VCaP (cell line): ENCODE results near the gene TMEM115.

ENCODE experiments used
- H3K27ac ChIP-seq: fragments of 450-650 bp; 2 replicates; pipeline ENCODE4 v1.5.1; 2017
- CTCF ChIP-seq: fragments of 450-650 bp; conservative IDR thresholded peaks from 2 replicates; pipeline ENCODE4 v1.5.1; 2017; ENCODE audit warnings: mild to moderate bottlenecking, moderate library complexity

The TMEM115 gene

GRCh38 chr3:50338965-50339364 is 20.4 kb downstream of the TMEM115 start:
- H3K27ac ChIP-seq: peak overlapping the region; percentile 97
- TF ChIP-seq CTCF: no peak

DNA sequence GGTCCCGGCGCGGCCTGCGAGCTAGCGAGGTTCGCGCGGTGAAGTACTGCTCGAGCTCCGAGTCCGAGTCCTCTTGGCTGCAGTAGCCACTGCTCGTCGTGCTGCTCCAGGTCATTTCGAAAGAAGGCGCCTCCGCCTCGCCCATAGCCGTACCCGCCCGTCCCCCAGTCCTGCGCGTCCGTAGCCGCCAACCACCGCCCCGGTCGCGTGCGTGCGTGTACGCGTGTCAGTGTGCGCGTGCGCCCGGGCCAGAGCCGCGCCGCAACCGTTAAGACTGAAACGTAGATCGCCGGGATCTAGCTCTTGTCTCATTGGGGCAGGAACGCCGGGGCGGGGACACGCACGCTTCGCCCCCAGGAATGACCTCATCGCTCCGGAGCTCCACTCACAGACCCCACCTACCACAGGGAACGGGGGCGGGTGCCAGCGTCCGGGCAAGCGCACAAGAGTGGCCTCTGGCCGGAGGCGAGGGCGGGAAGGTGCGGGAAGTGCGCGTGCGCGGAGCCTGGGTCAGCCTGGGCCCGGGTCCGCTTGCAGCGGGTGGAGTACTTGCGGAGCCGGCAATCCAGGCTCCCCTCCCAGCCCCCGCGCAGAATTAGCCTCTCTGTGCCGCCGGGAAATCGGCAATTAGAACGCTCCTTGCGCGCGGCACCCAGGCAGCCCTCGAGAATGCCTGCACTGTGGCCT is 22.0 kb downstream of the TMEM115 start:
- no peak for TF ChIP-seq CTCF

DNA sequence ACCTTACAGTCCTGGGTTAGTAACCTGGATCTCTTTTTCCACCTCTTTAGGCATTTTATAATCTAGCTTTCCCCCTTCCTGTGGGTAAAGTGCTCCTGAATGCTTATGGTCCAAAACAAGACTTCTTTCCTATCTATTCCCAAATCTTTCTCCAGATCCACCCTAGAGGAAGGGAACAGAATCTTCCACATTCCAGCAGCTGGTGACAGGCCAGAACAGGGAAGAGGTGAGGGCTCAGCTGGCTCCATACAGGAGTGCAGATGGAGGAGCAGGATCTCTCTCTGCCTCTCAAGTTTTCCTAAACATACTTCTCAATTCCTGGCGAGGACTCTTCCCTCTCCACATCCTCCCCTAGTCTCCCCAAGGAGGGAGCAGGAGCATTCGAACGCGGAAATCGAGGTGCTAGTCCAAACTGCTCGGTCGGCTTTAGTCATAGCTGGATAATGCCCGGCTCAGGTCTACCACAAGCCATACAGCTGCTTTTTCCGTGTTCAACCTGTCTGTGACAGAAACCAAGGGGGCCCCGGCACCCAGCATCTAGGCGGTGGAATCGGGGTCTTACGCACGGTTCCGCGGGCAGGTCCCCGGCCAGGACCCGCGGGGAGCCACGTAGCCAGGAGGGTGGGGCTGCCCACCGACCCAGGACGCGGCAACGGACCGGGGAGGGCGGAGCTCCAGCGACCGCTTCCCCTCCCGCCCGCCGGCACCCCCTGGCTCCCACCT is 22.7 kb downstream of the TMEM115 start:
- no peak for TF ChIP-seq CTCF
- H3K27ac ChIP-seq: peak overlapping the region; percentile 97

More for the DNA sequence above, 22.0 kb downstream of the TMEM115 start:
- H3K27ac ChIP-seq: peak overlapping the region; percentile 97

DNA sequence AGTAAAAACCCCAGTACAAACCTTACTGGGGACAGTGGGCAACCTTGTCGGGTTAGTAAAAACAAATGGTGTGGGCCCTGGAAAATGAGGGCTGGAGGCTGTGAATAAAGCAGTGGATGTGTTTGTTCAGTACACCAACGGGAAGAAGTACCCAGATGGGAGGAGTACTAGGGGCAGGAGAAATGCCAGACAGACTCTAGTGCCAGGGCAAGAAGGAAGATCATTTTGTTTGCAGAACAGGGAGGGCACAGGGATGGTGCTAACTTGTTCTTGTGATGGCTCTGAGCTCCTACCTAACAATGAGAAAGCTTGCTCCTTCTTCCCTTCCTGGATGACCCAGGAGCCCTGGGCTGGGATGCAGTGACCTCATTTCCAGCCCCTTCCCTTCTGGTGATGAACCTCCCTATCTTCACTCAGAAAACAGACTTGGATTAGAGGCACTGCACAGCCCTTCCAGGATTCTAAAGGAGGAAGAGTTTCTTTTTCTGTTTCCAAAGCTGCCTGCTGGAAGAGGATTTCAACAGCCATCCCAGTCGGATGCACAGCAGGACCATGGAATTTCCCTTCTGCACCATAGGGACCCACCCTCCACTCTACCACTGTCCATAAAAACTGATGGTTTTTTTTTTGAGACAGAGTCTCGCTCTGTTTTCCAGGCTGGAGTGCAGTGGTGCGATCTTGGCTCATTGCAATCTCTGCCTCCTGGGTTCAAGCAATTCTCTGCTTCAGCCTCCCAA is 24.8 kb downstream of the TMEM115 start:
- peak overlapping the region; percentile 97 for H3K27ac ChIP-seq
- no peak for TF ChIP-seq CTCF

DNA sequence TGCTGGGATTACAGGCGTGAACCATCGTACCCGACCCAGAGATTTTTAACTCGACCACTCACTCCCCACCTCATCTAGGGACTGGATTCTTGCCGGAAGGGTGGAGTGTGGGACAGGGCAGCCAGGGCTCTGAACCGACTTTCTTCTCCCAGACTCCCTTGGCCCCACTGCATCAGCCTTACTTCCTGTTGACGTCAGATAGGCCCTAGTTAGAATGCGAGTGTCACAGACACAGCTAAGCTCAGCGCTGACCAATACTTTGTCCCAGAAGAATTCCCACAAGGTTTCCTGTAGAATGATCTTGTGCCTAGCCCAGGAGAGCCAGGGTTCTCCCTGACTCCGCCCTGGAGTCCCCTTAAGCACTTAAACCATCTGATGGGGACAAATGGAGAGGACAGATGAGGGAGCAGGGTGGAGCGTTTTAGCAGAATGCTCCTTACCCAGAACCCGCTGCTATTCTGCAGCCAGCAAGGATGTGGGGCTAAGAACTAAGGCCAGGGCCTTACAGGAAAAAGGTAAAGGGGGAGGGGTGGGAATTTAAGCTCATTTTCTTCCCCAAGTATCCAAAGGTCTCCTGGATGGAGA is 25.5 kb downstream of the TMEM115 start:
- no peak for TF ChIP-seq CTCF
- H3K27ac ChIP-seq: peak overlapping the region; percentile 97

DNA sequence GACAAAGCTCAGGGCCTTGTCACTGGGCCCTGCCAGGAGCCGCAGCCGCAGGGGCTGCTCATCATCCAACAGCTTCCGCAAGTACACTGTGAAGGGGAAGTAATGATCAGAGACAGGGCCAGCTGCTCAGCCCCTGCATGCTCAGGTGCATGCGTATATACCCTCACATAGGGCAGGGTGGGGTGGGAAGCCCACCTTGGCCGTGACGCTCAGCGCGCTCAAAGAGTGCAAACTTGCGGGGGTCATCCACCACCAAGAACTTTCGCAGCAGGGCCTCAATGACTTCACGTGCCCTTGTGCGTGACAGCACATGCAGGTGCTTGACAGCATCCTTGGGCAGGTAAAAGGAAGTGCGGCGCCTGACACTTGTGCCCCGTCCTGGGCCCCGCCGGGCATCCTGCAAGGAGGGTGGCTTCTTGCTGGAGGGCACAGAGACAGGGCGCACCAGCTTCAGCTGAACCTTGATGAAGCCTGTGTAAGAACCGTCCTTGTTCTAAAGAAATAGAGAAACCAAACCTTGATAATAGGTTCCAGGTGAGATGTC is 27.9 kb downstream of the TMEM115 start:
- no peak for TF ChIP-seq CTCF
- H3K27ac ChIP-seq: peak overlapping the region; percentile 97; the same call in 1 of the 2 replicates
